Esophagus squamous epithelium (tissue), 4 donors: ENCODE measurements around the gene MTTP.

Experiments used
- CTCF ChIP-seq, 6 experiments: fragments of 450-650 bp in 4 of 6; fragments of 200-600 bp in 2 of 6; sonication (generic) in 2 of 6; IDR thresholded peaks; one replicate each; pipeline ENCODE4 v1.5.1; 2016 to 2019; ENCODE audit warnings: antibody characterized with exemption in 6 of 6, mild to moderate bottlenecking in 4 of 6, moderate library complexity in 4 of 6
- POLR2A ChIP-seq, 4 donors: fragments of 450-650 bp; IDR thresholded peaks; one replicate each; pipeline ENCODE4 v1.6.1; 2017; ENCODE audit warnings: antibody characterized with exemption in 4 of 4, mild to moderate bottlenecking in 4 of 4, moderate library complexity in 3 of 4

GRCh38 chr4:99642725-99643489 is 68.3 kb downstream of the MTTP start:
- TF ChIP-seq CTCF (IDR thresholded peaks at IDR 0.05), result no peak
- TF ChIP-seq POLR2A (IDR thresholded peaks at IDR 0.05), result no peak
